Measurements from ENCODE around the gene STAT5B.
A peak's percentile ranks its signal among the peaks of the same experiment; 100 is the strongest.

Gene STAT5B

DNA sequence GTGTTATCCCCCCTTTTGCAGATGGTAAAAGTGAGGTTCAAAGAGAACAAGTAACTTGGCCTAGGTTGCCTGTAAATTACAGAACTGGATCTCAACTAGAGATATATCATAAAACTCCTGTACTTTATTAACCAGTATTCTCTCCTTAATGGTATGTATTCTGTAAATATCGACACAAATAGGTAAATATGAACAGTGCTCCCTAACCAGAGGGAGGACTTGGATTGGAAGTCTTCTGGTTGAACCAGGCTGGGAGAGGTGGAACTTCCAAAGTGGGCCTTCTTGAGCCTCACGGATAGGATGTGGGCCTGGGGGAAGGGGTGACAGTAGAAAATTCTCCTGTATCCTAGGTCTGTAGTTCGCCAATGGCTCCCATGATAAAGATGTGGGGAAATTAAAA is 19.8 kb upstream of the STAT5B start:
- in situ Hi-C loops (cut with MboI; ENCODE audit: low pct_unique_long_range_greater_than_20kb, low sequenced_read_pairs, unreplicated experiment): no loop called here
- TF ChIP-seq, protein P1, sequence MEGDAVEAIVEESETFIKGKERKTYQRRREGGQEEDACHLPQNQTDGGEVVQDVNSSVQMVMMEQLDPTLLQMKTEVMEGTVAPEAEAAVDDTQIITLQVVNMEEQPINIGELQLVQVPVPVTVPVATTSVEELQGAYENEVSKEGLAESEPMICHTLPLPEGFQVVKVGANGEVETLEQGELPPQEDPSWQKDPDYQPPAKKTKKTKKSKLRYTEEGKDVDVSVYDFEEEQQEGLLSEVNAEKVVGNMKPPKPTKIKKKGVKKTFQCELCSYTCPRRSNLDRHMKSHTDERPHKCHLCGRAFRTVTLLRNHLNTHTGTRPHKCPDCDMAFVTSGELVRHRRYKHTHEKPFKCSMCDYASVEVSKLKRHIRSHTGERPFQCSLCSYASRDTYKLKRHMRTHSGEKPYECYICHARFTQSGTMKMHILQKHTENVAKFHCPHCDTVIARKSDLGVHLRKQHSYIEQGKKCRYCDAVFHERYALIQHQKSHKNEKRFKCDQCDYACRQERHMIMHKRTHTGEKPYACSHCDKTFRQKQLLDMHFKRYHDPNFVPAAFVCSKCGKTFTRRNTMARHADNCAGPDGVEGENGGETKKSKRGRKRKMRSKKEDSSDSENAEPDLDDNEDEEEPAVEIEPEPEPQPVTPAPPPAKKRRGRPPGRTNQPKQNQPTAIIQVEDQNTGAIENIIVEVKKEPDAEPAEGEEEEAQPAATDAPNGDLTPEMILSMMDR (IDR thresholded peaks at IDR 0.05; ENCODE audit: extremely low read depth, insufficient read depth, missing control alignments): no peak
- DNase-seq (ENCODE audit: low spot score): no peak

DNA sequence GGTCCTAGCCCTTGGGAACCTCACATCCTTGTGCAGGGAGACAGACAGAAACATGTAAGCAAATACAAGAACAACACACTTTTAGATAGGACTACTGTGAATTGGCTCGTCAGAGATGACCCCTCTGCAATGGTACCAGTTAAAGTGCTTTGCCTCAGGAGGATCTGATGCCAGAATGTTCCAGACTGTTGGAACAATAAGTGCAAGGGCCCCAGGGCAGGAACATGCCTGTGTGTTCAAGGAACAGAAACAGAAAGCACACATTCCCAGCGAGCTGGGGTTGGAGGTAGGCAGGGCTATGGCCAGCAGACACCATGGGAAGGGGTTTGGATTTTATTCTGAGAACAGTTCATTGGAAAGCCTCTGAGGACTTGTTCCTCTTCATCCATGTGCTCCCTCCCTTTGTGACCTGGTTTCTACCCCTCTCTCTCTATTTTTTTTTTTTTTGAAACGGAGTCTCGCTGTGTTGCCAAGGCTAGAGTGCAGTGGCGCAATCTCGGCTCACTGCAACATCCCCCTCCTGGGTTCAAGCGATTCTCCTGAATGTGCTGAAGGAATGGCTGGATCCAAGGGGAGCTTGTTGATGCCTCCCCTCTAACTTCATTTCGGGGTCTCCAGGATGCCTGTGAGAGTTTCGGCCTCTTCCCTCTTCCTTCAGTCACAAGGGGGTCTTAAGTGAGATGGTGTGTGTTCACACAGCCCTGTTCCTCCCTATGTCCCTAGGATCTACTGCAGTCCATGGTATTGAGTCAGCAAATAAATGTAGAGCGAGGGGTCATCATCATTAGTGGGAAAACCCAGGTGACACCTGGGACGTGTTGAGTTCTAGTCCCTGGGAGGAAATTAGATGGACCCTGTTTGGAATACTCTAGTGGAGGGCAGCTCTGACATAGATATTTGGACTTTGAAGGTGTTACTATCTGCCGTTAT is 18.5 kb upstream of the STAT5B start:
- DNase-seq (ENCODE audit: low spot score): no peak
- TF ChIP-seq, protein P1 (IDR thresholded peaks at IDR 0.05; ENCODE audit: extremely low read depth, insufficient read depth, missing control alignments): no peak
- in situ Hi-C loops (cut with MboI; ENCODE audit: low pct_unique_long_range_greater_than_20kb, low sequenced_read_pairs, unreplicated experiment): no loop called here

DNA sequence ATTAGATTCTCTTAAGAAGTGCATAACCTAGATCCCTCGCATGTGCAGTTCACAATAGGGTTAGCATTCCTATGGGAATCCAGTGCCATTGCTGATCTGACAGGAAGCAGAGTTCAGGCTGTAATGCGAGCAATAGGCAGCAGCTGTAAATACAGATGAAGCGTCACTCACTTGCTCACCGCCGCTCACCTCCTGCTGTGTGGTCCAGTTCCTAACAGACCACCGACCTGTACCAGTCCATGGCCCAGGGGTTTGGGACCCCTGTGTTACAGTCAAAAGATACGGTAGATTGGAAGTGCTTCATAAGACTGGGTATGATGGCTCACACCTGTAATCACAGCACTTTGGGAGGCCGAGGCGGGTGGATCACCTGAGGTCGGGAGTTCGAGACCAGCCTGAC is 14.9 kb upstream of the STAT5B start:
- in situ Hi-C loops (cut with MboI; ENCODE audit: low pct_unique_long_range_greater_than_20kb, low sequenced_read_pairs, unreplicated experiment): no loop called here
- no peak for DNase-seq (ENCODE audit: low spot score)
- TF ChIP-seq, protein P1 (IDR thresholded peaks at IDR 0.05; ENCODE audit: extremely low read depth, insufficient read depth, missing control alignments): no peak

DNA sequence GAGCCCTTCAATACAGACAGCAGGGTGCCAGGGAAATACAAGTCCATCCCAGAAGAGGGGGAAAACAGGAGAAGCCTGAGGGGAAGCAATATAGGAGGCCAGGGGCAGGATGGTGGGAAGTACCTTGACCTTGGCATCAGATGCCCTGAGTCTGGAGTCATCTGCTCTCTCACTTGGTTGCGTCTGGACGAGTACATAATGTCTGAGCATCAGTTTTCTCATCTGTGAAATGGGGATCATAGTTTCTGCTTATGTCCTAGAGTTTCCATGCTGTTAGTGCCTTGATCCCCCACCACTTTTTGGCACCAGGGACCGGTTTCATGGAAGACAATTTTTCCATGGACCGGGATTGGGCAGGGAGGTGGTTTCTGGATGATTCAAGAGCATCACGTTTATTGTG is 14.4 kb upstream of the STAT5B start:
- in situ Hi-C loops (cut with MboI; ENCODE audit: low pct_unique_long_range_greater_than_20kb, low sequenced_read_pairs, unreplicated experiment): no loop called here
- no peak for DNase-seq (ENCODE audit: low spot score)
- TF ChIP-seq, protein P1 (IDR thresholded peaks at IDR 0.05; ENCODE audit: extremely low read depth, insufficient read depth, missing control alignments): no peak

DNA sequence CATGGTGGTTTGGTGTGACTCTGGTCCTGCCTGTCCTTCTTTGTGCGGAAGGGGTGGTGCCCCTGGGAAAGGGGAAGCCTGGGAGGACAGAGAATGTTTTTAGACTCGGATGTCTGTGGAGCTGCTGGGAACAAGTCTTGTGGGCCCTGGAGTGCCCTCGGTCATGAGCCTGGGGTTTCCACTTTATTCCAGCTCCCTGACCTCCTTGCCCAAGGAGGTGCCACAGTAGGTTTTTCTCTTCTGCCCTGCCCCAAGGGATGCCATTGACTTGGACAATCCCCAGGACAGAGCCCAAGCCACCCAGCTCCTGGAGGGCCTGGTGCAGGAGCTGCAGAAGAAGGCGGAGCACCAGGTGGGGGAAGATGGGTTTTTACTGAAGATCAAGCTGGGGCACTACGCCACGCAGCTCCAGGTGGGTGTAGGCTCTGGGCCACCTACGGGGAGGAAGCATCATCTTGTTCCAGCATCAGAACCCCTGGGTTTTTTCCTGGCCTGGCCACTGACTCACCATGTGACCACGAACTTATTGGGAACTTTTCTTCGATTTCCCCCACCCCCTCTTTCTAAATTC is 13.5 kb upstream of the STAT5B start:
- DNase-seq (ENCODE audit: low spot score): no peak
- TF ChIP-seq, protein P1 (IDR thresholded peaks at IDR 0.05; ENCODE audit: extremely low read depth, insufficient read depth, missing control alignments): no peak
- in situ Hi-C loops (cut with MboI; ENCODE audit: low pct_unique_long_range_greater_than_20kb, low sequenced_read_pairs, unreplicated experiment): no loop called here

DNA sequence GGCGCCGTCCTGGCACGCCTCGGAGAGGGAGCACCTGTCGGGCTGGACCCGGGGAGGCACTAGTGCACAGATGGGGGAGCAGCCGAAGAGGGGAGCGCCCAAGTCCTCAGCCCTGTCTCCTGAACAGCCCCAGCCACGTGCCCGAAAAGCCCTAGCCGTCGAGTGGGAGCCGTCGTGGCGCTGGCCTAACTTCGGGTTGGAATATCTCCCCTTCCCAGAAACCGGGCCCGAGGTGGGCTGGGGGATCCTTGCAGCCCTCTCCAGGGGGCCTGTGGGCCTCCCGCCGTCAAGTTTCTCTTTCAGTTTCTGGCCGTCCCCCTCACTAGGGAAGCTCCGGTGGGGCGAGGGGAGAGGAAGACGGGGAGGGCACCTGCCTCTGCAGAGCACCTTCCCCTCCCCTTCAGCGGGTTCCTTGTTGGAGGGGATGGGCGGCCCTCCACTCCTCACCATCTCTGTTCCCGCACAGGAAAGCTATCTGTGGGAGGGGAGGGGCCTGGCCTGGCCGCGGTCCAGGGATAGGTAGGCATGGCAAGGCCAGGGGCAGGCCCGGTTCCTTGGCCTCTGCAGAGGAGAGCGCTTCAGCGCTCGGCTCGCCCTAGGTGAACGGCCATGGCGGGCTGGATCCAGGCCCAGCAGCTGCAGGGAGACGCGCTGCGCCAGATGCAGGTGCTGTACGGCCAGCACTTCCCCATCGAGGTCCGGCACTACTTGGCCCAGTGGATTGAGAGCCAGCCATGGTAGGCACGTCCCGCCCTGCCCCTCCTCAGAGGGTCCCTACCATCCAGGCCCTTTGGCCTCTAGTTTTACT is 12.8 kb upstream of the STAT5B start:
- TF ChIP-seq, protein P1 (IDR thresholded peaks at IDR 0.05; ENCODE audit: extremely low read depth, insufficient read depth, missing control alignments): no peak
- in situ Hi-C loops (cut with MboI; ENCODE audit: low pct_unique_long_range_greater_than_20kb, low sequenced_read_pairs, unreplicated experiment): no loop called here
- peak; percentile 68 for DNase-seq (ENCODE audit: low spot score)
